GM13977 (cell line): Measurements from ENCODE around the gene AGAP3.

Source experiments
- DNase-seq: peaks from one replicate; pipeline ENCODE4 v3.0.0; 2012; ENCODE audit warnings: low spot score
- in situ Hi-C: fragments of 300-500 bp; cut with MboI; formaldehyde crosslinking; loops from one replicate; pipeline ENCODE4 v1.12.0; 2022; ENCODE audit warnings: low sequenced_read_pairs, low pct_unique_long_range_greater_than_20kb, mixed read lengths, inconsistent platforms; ENCODE audit not compliant: unreplicated experiment
- TF ChIP-seq, protein P1 (sequence below): IDR thresholded peaks from 2 replicates; pipeline ENCODE4 v1.5.1; 2012; ENCODE audit warnings: mild to moderate bottlenecking, control low read depth; ENCODE audit not compliant: insufficient read depth; ENCODE audit errors: extremely low read depth, missing control alignments

The AGAP3 gene

DNA sequence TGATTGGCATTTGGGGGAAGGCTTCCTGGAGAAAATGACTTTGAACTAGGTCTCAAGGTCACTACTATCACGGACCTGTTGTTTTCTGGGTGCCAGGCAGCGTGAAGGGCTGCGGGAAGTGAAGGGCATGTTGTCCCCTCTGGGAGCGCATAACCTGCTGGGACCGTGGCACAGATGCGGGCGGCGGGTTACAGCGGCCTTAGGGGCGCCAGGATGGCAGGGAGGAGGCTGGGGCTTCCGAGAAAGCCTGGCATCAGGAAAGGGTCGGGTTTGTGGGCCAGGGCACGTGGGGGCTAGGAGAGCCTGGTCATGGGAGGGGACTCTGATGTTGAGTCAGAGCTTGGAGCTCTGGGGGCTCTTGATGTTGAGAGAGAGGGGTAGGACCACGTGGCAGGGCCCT lies 20.8 kb upstream of the AGAP3 start:
- TF ChIP-seq, protein P1, sequence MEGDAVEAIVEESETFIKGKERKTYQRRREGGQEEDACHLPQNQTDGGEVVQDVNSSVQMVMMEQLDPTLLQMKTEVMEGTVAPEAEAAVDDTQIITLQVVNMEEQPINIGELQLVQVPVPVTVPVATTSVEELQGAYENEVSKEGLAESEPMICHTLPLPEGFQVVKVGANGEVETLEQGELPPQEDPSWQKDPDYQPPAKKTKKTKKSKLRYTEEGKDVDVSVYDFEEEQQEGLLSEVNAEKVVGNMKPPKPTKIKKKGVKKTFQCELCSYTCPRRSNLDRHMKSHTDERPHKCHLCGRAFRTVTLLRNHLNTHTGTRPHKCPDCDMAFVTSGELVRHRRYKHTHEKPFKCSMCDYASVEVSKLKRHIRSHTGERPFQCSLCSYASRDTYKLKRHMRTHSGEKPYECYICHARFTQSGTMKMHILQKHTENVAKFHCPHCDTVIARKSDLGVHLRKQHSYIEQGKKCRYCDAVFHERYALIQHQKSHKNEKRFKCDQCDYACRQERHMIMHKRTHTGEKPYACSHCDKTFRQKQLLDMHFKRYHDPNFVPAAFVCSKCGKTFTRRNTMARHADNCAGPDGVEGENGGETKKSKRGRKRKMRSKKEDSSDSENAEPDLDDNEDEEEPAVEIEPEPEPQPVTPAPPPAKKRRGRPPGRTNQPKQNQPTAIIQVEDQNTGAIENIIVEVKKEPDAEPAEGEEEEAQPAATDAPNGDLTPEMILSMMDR, result no peak
- in situ Hi-C loops, result no loop called here
- no peak for DNase-seq

DNA sequence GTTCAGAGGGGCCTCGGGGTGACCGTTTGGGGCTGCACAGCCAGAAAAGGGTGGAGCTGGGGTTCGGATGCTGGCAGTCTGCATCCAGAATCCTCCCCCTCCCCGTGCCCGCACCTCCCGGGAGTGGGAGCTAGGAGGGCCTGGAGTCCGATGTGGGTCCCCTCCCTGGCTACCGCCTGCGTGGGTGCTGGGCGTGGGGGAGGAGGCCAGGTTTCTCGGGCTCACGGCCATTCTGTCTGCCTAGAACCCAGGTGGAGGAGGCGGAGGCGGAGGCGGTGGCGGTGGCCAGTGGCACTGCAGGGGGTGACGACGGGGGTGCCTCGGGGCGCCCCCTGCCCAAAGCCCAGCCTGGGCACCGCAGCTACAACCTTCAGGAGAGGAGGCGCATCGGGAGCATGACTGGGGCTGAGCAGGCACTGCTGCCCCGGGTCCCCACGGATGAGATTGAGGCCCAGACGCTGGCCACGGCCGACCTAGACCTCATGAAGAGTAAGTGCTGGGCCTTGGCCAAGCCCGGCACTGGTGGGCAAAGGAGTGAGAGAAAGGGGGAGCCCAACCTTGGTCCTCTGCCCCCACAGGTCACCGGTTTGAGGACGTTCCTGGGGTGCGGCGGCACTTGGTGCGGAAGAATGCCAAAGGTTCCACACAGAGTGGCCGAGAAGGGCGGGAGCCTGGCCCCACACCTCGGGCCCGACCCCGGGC lies 19.9 kb upstream of the AGAP3 start:
- in situ Hi-C loops, result no loop called here
- TF ChIP-seq, protein P1, result no peak
- no peak for DNase-seq

DNA sequence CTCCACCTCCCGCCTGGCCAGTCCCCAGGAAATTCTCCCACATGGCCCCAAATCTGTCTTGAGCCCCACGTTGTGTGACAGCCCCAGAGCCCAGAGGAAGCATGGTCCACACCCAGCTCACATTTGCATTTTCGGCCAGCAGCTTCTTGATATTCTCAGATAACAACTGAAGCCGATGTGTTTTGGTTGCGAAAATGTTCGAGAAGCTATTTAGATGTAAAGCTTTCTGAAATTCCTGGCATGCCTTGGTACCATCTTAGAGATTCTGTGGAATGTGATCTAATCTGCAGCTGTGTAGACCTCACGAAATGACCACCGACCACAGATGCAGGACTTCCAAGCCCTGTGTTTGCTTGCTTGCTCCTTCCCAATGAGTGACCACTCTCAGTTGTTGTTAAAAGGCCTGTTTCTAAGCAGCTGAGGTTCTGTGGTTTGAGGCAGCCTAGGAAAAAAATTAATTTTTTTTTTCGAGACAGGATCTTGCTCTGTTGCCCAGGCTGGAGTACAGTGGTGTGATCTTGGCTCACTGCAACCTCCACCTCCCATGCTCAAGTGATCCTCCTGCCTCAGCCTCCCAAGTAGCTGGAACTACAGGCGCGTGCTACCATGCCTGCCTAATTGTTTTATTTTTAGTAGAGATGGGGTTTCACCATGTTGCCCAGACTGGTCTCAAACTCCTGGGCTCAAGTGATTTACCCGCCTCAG lies 18.1 kb upstream of the AGAP3 start:
- DNase-seq, result no peak
- in situ Hi-C loops, result no loop called here

DNA sequence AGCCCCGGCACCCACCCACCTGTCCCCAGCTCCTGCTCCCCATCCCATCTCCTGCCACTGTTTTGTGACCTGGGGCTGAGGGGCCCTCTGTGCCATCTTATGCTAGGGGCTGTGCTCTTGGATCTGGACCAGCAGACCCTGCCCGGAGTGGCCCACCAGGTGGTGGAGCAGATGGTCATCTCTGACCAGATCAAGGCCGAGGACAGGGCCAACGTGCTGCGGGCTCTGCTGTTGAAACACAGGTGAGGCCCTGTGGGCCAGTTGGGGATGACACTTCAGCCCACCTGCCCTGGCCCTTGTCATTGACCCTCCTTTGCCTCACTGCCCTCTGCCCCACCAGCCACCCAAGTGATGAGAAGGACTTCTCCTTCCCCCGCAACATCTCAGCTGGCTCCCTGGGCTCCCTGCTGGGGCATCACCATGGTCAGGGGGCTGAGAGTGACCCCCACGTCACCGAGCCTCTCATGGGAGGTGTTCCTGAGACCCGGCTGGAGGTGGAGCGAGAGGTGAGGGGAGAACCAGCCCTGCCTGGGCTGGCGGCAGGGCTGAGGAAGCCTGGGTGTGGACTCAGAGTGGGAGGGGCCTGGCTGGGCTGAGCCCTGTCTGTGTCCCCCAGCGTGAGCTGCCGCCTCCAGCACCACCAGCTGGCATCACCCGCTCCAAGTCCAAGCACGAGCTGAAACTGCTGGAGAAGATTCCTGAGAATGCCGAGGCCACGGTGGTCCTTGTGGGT lies 16.3 kb upstream of the AGAP3 start:
- TF ChIP-seq, protein P1, result no peak
- in situ Hi-C loops, result no loop called here
- DNase-seq, result no peak

More for the DNA sequence above, 18.1 kb upstream of the AGAP3 start:
- TF ChIP-seq, protein P1, result no peak

DNA sequence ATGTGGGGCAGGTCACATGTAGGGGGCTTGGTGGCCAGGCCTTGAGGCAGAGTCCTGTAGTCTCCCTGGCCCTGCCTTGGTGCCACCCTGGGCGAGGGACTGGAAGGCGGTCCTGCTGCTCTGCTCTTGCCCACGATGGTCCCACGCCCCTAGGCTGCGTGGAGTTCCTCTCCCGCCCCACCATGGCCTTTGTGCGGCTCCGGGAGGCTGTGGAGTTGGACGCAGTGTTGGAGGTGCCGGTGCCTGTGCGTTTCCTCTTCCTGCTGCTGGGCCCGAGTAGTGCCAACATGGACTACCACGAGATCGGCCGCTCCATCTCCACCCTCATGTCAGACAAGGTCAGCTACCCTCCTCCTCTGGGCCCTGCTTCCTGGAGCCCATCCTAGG lies 15.7 kb upstream of the AGAP3 start:
- in situ Hi-C loops, result no loop called here
- TF ChIP-seq, protein P1, result no peak
- DNase-seq, result no peak

DNA sequence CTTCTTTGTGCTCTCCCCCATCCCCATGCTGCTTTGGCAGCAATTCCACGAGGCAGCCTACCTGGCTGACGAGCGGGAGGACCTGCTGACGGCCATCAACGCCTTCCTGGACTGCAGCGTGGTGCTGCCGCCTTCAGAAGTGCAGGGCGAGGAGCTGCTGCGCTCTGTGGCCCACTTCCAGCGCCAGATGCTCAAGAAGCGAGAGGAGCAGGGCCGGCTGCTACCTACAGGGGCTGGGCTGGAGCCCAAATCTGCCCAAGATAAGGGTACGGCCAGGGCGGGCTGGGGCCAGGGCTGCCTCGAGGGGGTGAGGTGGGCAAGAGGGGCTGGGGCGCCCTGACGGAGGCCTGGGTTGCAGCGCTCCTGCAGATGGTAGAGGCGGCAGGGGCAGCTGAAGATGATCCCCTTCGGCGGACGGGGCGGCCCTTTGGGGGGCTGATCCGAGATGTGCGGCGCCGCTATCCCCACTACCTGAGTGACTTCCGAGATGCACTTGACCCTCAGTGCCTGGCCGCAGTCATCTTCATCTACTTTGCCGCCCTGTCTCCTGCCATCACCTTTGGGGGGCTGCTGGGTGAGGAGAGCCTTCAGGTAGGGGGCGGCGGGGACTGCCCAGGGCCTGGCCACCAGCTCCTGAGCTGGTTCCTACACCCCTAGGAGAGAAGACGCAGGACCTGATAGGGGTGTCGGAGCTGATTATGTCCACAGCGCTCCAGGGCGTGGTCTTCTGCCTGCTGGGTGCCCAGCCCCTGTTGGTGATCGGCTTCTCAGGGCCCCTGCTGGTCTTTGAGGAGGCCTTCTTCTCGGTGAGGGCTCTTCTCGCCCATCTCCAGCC lies 15.0 kb upstream of the AGAP3 start:
- in situ Hi-C loops, result no loop called here
- DNase-seq, result no peak
- TF ChIP-seq, protein P1, result no peak
